CD14-positive monocyte (primary cell): ENCODE data around the gene NONO. TPM values are rescaled to one million over a fixed set of nuclear protein-coding genes. Genes with fewer than 3 reads are reported as not detected.
"Not testable (repeated sequence)": the region's sequence is repeated elsewhere in the genome, so short reads cannot be mapped to it uniquely, and the experiment has no call there.

ENCODE experiments used
- DNase-seq, 3 donors: peaks; one replicate each; pipeline ENCODE4 v3.0.0-alpha.2; 2011 to 2022
- H2AFZ ChIP-seq: 2 replicates; pipeline ENCODE4 v1.6.0; 2012; ENCODE audit warnings: mild to moderate bottlenecking, low read depth, low read length, inconsistent platforms; ENCODE audit not compliant: insufficient read depth, poor library complexity, severe bottlenecking
- H3K27ac ChIP-seq, 2 donors: 1 replicate in 1 of 2; 2 replicates in 1 of 2; pipeline ENCODE4 v1.5.1; 2012 to 2013; ENCODE audit warnings: low read length in 2 of 2, control low read depth in 1 of 2, inconsistent platforms in 1 of 2, low read depth in 1 of 2, mild to moderate bottlenecking in 1 of 2
- H3K27me3 ChIP-seq, 2 donors: one replicate each; pipeline versions ENCODE4 v1.6.0 to v1.6.1; 2011 to 2013; ENCODE audit warnings: low read length in 2 of 2; ENCODE audit not compliant: control insufficient read depth in 2 of 2, insufficient read depth in 2 of 2
- H3K36me3 ChIP-seq, 2 donors: replicated peaks in 1 of 2; 1 replicate in 1 of 2; 2 replicates in 1 of 2; pipeline versions ENCODE4 v1.5.1 to v1.6.1; 2012 to 2013; ENCODE audit warnings: low read length in 2 of 2, control low read depth in 1 of 2, inconsistent platforms in 1 of 2, mild to moderate bottlenecking in 1 of 2; ENCODE audit not compliant: insufficient read depth in 2 of 2, control insufficient read depth in 1 of 2
- H3K4me1 ChIP-seq, 2 donors: 1 replicate in 1 of 2; 2 replicates in 1 of 2; pipeline versions ENCODE4 v1.5.1 to v1.6.1; 2012 to 2013; ENCODE audit warnings: low read length in 2 of 2, control low read depth in 1 of 2, inconsistent platforms in 1 of 2, mild to moderate bottlenecking in 1 of 2, moderate library complexity in 1 of 2; ENCODE audit not compliant: insufficient read depth in 2 of 2, control insufficient read depth in 1 of 2
- H3K4me2 ChIP-seq: replicated peaks from 2 replicates; pipeline ENCODE3; 2012; ENCODE audit warnings: low read length, moderate library complexity, mild to moderate bottlenecking; ENCODE audit not compliant: poor library complexity, severe bottlenecking; ENCODE audit errors: extremely low read depth
- H3K4me3 ChIP-seq, 3 experiments: fragments of 200-600 bp in 1 of 3; sonication (generic) in 1 of 3; replicated peaks in 1 of 3; 1 replicate in 2 of 3; 2 replicates in 1 of 3; pipeline ENCODE4 v1.5.1; 2011 to 2013; ENCODE audit warnings: low read length in 3 of 3, mild to moderate bottlenecking in 3 of 3, control low read depth in 2 of 3, low read depth in 2 of 3, inconsistent platforms in 1 of 3, moderate library complexity in 1 of 3
- H3K79me2 ChIP-seq: 2 replicates; pipeline ENCODE4 v1.6.0; 2012; ENCODE audit warnings: mild to moderate bottlenecking, control low read depth, inconsistent platforms, low read length, moderate library complexity; ENCODE audit not compliant: insufficient read depth
- H3K9ac ChIP-seq: 2 replicates; pipeline ENCODE4 v1.6.0; 2017; ENCODE audit warnings: low read length, mild to moderate bottlenecking; ENCODE audit not compliant: insufficient read depth, poor library complexity, severe bottlenecking
- H3K9me3 ChIP-seq, 2 donors: replicated peaks in 1 of 2; 1 replicate in 1 of 2; 2 replicates in 1 of 2; pipeline versions ENCODE4 v1.5.1 to v1.6.1; 2012 to 2013; ENCODE audit warnings: low read length in 2 of 2, control low read depth in 1 of 2; ENCODE audit not compliant: control insufficient read depth in 1 of 2, insufficient read depth in 1 of 2
- H4K20me1 ChIP-seq: 2 replicates; pipeline ENCODE4 v1.6.0; 2012; ENCODE audit warnings: mild to moderate bottlenecking, low read length, control low read depth, moderate library complexity; ENCODE audit not compliant: insufficient read depth
- H3K27ac Mint-ChIP-seq, 7 donors: one replicate each; pipeline ENCODE4 v1.8.0; 2020; ENCODE audit warnings: mild to moderate bottlenecking in 7 of 7, mixed read lengths in 7 of 7, moderate library complexity in 6 of 7, inconsistent platforms in 2 of 7
- H3K27me3 Mint-ChIP-seq, 3 donors: one replicate each; pipeline ENCODE4 v1.8.0; 2021 to 2022; ENCODE audit warnings: low read depth in 3 of 3, mild to moderate bottlenecking in 3 of 3, mixed read lengths in 3 of 3, moderate library complexity in 3 of 3, inconsistent platforms in 1 of 3
- H3K36me3 Mint-ChIP-seq, 2 donors: one replicate each; pipeline ENCODE4 v1.8.0; 2020; ENCODE audit warnings: mixed read lengths in 2 of 2, inconsistent platforms in 1 of 2, mild to moderate bottlenecking in 1 of 2
- H3K4me1 Mint-ChIP-seq: one replicate; pipeline ENCODE4 v1.8.0; 2020; ENCODE audit warnings: mild to moderate bottlenecking, mixed read lengths
- H3K4me3 Mint-ChIP-seq, 2 donors: one replicate each; pipeline ENCODE4 v1.8.0; 2020; ENCODE audit warnings: mild to moderate bottlenecking in 2 of 2, mixed read lengths in 2 of 2, moderate library complexity in 1 of 2
- H3K9me3 Mint-ChIP-seq, 7 donors: one replicate each; pipeline ENCODE4 v1.8.0; 2020 to 2022; ENCODE audit warnings: mixed read lengths in 7 of 7, mild to moderate bottlenecking in 6 of 7, moderate library complexity in 6 of 7, inconsistent platforms in 2 of 7
- CTCF ChIP-seq: fragments of 200-600 bp; IDR thresholded peaks from one replicate; pipeline ENCODE4 v1.8.0; 2022; ENCODE audit warnings: antibody characterized with exemption, mild to moderate bottlenecking
- WGBS: methylation state at CpG from one replicate; pipeline ENCODE4 v1.1.5; 2013; ENCODE audit warnings: missing lambda C conversion rate; ENCODE audit not compliant: insufficient coverage; 5-methylcytosine and 5-hydroxymethylcytosine counted together
- intact Hi-C, 2 donors: fragments of 100-400 bp; cut with micrococcal nuclease; formaldehyde crosslinking; loops; one replicate each; pipeline versions ENCODE4 v1.15.0 to v1.15.1; 2023
- polyA plus RNA-seq, 3 donors: library from polyadenylated mRNA; depleted of rRNA in 1 of 3; unstranded in 2 of 3; stranded (reverse) in 1 of 3; fragments of 300-500 nt in 2 of 3; fragments of >200 nt in 1 of 3; fragmentation: Illumina TruSeq in 2 of 3; gene quantifications; 1 replicate in 2 of 3; 2 replicates in 1 of 3; pipeline ENCODE4 v1.2.3, GENCODE V29; 2012 to 2021

NONO gene
- polyA plus RNA-seq, 3 donors, result 111 to 133 (median 122) TPM

- no peak overlapping the region for H3K4me2 ChIP-seq
- no CpG with 5 or more reads among the region's 1 CpG for WGBS
- no peaks in the 10 kb centered on the region for H4K20me1 ChIP-seq
- H3K9me3 Mint-ChIP-seq, result peaks cover 0 to 16% (median 1%) of the 10 kb centered on the region in 7 donors
- H3K36me3 ChIP-seq, result no peaks in the 10 kb centered on the region
- intact Hi-C loops, result no loop called here
- peak in 2 of 3 donors; percentile 3 to 6 for DNase-seq
- H3K9ac ChIP-seq, result no peak overlapping the region
- no peaks in the 10 kb centered on the region for H3K9me3 ChIP-seq
- no peaks in the 10 kb centered on the region for H3K79me2 ChIP-seq
- H2AFZ ChIP-seq, result no peak overlapping the region
- peak overlapping the region in 4 of 7 donors; percentile 6 to 87 (median 52) for H3K27ac Mint-ChIP-seq
- peaks cover 6% of the 10 kb centered on the region for H3K4me1 Mint-ChIP-seq
- peaks cover 0 to 1% (median 0%) of the 10 kb centered on the region in 3 donors for H3K27me3 Mint-ChIP-seq
- H3K4me1 ChIP-seq, result peaks cover 2 to 5% of the 10 kb centered on the region in 2 donors
- peaks cover 0 to 1% of the 10 kb centered on the region in 2 donors for H3K36me3 Mint-ChIP-seq
- H3K27me3 ChIP-seq, result no peaks in the 10 kb centered on the region
- no peak overlapping the region for H3K4me3 ChIP-seq
- H3K4me3 Mint-ChIP-seq, result no peak overlapping the region
- H3K27ac ChIP-seq, result peak overlapping the region in 1 of 2 donors; percentile 31
- TF ChIP-seq CTCF, result no peak
These were observed 36.7 kb downstream of the NONO start for GRCh38 chrX:71320126-71320525.

- TF ChIP-seq CTCF, result no peak
- Mint-ChIP-seq H3K27me3 (no peaks in the 10 kb centered on the region), H3K36me3 (peaks cover 0 to 1% of the 10 kb centered on the region in 2 donors), H3K27ac (no peak overlapping the region), H3K4me1 (peaks cover 5% of the 10 kb centered on the region), H3K4me3 (no peak overlapping the region), H3K9me3 (peaks cover 0 to 28% (median 11%) of the 10 kb centered on the region in 7 donors)
- intact Hi-C loops, result no loop called here
- Histone ChIP-seq H3K9me3 (peaks cover 5 to 7% of the 10 kb centered on the region in 2 donors), H3K4me3 (no peak overlapping the region), H3K4me2 (no peak overlapping the region), H3K9ac (no peak overlapping the region), H3K27ac (no peak overlapping the region), H3K79me2 (no peaks in the 10 kb centered on the region), H2AFZ (no peak overlapping the region), H4K20me1 (no peaks in the 10 kb centered on the region), H3K27me3 (no peaks in the 10 kb centered on the region), H3K36me3 (no peaks in the 10 kb centered on the region), H3K4me1 (peaks cover 2 to 5% of the 10 kb centered on the region in 2 donors)
- no CpG with 5 or more reads among the region's 1 CpG for WGBS
- DNase-seq, result no peak
These were observed 38.3 kb downstream of the NONO start for GRCh38 chrX:71321731-71322130.

- peaks cover 0 to 48% (median 23%) of the 10 kb centered on the region in 7 donors for H3K9me3 Mint-ChIP-seq
- intact Hi-C loops, H3K27ac Mint-ChIP-seq, DNase-seq, H3K4me2 ChIP-seq, H3K4me1 Mint-ChIP-seq, H4K20me1 ChIP-seq, H3K36me3 Mint-ChIP-seq, H3K4me1 ChIP-seq, H3K36me3 ChIP-seq, H3K9ac ChIP-seq, H3K4me3 Mint-ChIP-seq, H3K27me3 Mint-ChIP-seq, H3K27me3 ChIP-seq, H3K79me2 ChIP-seq, H3K4me3 ChIP-seq, H3K27ac ChIP-seq, H2AFZ ChIP-seq: not testable (repeated sequence)
- no CpG with 5 or more reads among the region's 11 CpGs for WGBS
- H3K9me3 ChIP-seq, result peaks cover 8 to 12% of the 10 kb centered on the region in 2 donors
These were observed 41.0 kb downstream of the NONO start for GRCh38 chrX:71324452-71324851.
